Peyer's patch (tissue), 4 donors: ENCODE results near the gene CTPS2. TPM values are rescaled to one million over a fixed set of nuclear protein-coding genes. Genes with fewer than 3 reads are reported as not detected.
"Not testable (repeated sequence)": the region's sequence is repeated elsewhere in the genome, so short reads cannot be mapped to it uniquely, and the experiment has no call there.

Source experiments
- DNase-seq, 3 donors: peaks; one replicate each; pipeline ENCODE4 v3.0.0-alpha.2; 2017 to 2019
- H3K27ac ChIP-seq, 4 donors: fragments of 200-600 bp; sonication (generic); one replicate each; pipeline ENCODE4 v1.5.1; 2016 to 2019
- H3K27me3 ChIP-seq, 2 donors: fragments of 200-600 bp; sonication (generic); one replicate each; pipeline ENCODE4 v1.5.1; 2019
- H3K36me3 ChIP-seq, 3 donors: fragments of 200-600 bp; sonication (generic); one replicate each; pipeline ENCODE4 v1.5.1; 2016 to 2019
- H3K4me1 ChIP-seq, 4 donors: fragments of 200-600 bp; sonication (generic); one replicate each; pipeline ENCODE4 v1.5.1; 2016 to 2019
- H3K4me3 ChIP-seq, 4 donors: fragments of 200-600 bp; sonication (generic); 1 replicate in 3 of 4; 2 replicates in 1 of 4; pipeline ENCODE4 v1.5.1; 2016 to 2019; ENCODE audit warnings: mild to moderate bottlenecking in 1 of 4
- H3K9me3 ChIP-seq, 4 donors: fragments of 200-600 bp; sonication (generic); one replicate each; pipeline ENCODE4 v1.5.1; 2016 to 2019; ENCODE audit warnings: mild to moderate bottlenecking in 1 of 4
- POLR2A ChIP-seq, 2 donors: fragments of 450-650 bp; IDR thresholded peaks; one replicate each; pipeline ENCODE4 v1.5.1; 2017; ENCODE audit warnings: antibody characterized with exemption in 2 of 2, mild to moderate bottlenecking in 2 of 2, moderate library complexity in 2 of 2
- total RNA-seq, 4 donors: library from RNA; depleted of rRNA; stranded (reverse); fragments of >200 nt; gene quantifications; one replicate each; pipeline ENCODE4 v1.1.0, GENCODE V29; 2016
- TF ChIP-seq, protein P1 (sequence below), 6 experiments: fragments of 450-650 bp in 4 of 6; fragments of 200-600 bp in 2 of 6; sonication (generic) in 1 of 6; IDR thresholded peaks; one replicate each; pipeline ENCODE4 v1.5.1; 2017 to 2019; ENCODE audit warnings: antibody characterized with exemption in 6 of 6, mild to moderate bottlenecking in 3 of 6, moderate library complexity in 1 of 6

The CTPS2 gene, protein sequence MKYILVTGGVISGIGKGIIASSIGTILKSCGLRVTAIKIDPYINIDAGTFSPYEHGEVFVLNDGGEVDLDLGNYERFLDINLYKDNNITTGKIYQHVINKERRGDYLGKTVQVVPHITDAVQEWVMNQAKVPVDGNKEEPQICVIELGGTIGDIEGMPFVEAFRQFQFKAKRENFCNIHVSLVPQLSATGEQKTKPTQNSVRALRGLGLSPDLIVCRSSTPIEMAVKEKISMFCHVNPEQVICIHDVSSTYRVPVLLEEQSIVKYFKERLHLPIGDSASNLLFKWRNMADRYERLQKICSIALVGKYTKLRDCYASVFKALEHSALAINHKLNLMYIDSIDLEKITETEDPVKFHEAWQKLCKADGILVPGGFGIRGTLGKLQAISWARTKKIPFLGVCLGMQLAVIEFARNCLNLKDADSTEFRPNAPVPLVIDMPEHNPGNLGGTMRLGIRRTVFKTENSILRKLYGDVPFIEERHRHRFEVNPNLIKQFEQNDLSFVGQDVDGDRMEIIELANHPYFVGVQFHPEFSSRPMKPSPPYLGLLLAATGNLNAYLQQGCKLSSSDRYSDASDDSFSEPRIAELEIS
- total RNA-seq: 10 to 100 TPM; 16.5 to 35.1 (median 23.9) TPM

DNA sequence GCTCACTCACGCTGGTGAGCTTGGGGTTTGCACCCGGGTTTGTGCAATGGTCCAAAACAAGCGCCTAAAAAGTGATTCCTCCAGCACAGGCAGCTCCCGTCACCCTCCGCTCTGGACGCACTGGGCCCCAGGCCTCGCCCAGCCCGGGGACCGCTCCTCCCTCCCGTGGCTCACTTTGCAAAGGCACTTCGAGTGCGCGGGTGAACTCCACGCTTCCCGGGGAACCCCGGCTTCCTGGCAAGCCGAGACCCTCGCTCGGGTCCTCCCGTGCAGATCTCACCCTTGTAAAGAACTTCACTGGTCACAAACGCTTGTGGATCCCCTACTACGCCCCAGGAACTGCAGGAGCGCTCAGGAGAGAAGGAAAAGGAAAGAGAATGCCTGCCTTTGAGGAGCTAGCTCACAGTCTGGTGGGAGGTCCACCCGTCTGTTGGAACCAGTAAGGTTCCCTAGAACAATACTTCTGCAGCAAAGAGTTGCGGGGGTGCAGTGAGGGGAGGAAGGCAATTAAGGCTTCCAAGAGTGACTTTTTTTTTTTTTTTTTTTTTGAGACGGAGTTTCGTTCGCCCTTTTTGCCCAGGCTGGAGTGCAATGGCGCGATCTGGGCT is at the start of gene CTPS2:
CTPS2 (minus strand) TSS at position 122 of the 608 bp plus-strand sequence. CDS start 9,767 bp downstream, outside the sequence.
- H3K4me3 ChIP-seq: peak within 1 kb of the TSS; percentile 53 to 84 (median 64)
- peak; percentile 50 to 77 (median 73) for DNase-seq
- H3K27me3 ChIP-seq: no peaks in the 10 kb centered on the region
- TF ChIP-seq, protein P1, sequence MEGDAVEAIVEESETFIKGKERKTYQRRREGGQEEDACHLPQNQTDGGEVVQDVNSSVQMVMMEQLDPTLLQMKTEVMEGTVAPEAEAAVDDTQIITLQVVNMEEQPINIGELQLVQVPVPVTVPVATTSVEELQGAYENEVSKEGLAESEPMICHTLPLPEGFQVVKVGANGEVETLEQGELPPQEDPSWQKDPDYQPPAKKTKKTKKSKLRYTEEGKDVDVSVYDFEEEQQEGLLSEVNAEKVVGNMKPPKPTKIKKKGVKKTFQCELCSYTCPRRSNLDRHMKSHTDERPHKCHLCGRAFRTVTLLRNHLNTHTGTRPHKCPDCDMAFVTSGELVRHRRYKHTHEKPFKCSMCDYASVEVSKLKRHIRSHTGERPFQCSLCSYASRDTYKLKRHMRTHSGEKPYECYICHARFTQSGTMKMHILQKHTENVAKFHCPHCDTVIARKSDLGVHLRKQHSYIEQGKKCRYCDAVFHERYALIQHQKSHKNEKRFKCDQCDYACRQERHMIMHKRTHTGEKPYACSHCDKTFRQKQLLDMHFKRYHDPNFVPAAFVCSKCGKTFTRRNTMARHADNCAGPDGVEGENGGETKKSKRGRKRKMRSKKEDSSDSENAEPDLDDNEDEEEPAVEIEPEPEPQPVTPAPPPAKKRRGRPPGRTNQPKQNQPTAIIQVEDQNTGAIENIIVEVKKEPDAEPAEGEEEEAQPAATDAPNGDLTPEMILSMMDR (IDR thresholded peaks at IDR 0.05): peak in 2 of 6 experiments; percentile 8 to 11
- peak; percentile 24 to 51 for TF ChIP-seq POLR2A (IDR thresholded peaks at IDR 0.05)
- no peaks in the 10 kb centered on the region for H3K4me1 ChIP-seq
- no peaks in the 10 kb centered on the region for H3K36me3 ChIP-seq
- no peaks in the 10 kb centered on the region for H3K9me3 ChIP-seq
- H3K27ac ChIP-seq: peak within 1 kb of the TSS; percentile 74 to 86 (median 78)

DNA sequence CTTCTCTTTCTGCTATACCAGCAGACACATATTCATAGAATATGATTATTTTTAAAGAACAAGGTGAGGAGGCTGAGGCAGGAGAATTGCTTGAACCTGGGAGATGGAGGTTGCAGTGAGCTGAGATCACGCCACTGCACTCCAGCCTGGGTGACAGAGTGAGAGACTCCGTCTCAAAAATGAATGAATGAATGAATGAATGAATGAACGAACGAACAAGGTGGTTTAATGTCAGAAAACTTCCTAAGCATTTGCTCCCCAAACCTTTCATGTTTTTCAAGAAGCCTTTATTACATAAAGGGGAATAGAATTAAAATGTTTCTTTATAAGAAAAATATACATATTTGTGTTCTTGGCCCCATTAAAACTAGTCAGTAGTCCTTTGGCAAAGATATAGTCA is 49.0 kb upstream of the CTPS2 start:
- peaks cover 0 to 23% (median 0%) of the 10 kb centered on the region in 3 donors for H3K36me3 ChIP-seq
- not testable (repeated sequence) for H3K27me3 ChIP-seq, DNase-seq, H3K9me3 ChIP-seq, H3K27ac ChIP-seq, H3K4me1 ChIP-seq, H3K4me3 ChIP-seq

DNA sequence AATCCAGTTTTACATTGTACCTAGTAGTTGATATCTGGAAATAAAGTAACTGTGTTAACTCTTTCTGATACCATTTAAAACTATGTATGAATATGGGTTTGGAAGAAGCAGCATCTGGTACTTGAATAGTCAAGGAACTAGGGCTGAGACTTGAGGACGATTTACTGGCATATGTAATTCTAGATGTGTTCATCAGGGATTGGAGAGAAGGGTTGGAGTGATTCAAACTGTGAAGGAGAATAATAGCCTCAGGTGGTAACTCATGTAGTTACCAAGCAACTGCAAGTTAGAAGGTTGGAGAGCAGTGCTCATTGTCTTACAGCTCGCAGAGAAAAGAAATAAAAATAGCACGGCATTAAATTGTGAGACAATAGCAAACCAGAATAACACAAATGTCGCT is 44.3 kb upstream of the CTPS2 start:
- H3K36me3 ChIP-seq: peaks cover 0 to 27% (median 0%) of the 10 kb centered on the region in 3 donors
- no peak overlapping the region for H3K27ac ChIP-seq
- no peak overlapping the region for H3K4me3 ChIP-seq
- no peaks in the 10 kb centered on the region for H3K27me3 ChIP-seq
- no peaks in the 10 kb centered on the region for H3K4me1 ChIP-seq
- no peak for TF ChIP-seq POLR2A (IDR thresholded peaks at IDR 0.05)
- TF ChIP-seq, protein P1 (IDR thresholded peaks at IDR 0.05): no peak
- no peak for DNase-seq
- no peaks in the 10 kb centered on the region for H3K9me3 ChIP-seq

DNA sequence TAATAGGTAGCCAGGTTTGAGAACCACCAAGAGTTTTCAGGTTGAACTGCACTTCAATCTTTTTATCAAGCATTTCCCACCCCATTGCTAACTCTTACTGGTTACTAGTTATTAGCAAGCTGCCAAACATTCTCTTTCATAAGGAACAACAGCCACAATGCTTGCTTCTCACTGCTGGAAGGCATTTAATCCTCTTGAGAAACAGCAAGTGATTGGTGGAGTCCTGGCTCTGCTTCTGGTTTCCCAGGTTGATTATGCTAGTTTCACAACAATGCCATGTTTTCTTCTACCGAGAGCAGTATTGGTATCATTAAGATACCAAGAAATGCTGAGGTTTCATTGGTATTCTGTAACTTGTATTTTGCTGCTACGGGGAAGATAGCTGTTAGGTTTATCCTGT is 41.5 kb upstream of the CTPS2 start:
- TF ChIP-seq, protein P1 (IDR thresholded peaks at IDR 0.05): no peak
- TF ChIP-seq POLR2A (IDR thresholded peaks at IDR 0.05): no peak

DNA sequence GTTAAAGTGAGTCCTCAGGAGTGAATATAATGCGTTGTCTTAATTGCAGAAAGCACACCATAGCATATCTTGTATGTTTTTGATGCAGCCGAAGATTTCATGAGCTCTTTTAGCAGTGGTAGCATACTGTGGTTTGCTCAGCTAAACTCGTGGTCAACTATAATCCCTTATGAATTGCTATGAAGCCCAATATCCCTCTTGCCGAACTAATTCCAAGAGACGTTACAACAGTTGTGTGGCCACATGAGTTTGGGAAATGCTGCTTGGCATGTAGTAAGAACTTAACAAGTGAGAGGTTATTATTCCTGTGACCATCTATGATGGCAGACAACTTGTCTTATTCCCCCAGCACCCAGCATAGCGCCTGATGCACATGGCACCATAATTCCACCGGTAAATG is 37.7 kb upstream of the CTPS2 start:
- Histone ChIP-seq H3K9me3 (no peaks in the 10 kb centered on the region), H3K27me3 (no peaks in the 10 kb centered on the region), H3K36me3 (peaks cover 0 to 10% (median 0%) of the 10 kb centered on the region in 3 donors), H3K4me1 (no peaks in the 10 kb centered on the region), H3K4me3 (no peak overlapping the region), H3K27ac (no peak overlapping the region)
- TF ChIP-seq, protein P1 (IDR thresholded peaks at IDR 0.05): no peak
- no peak for TF ChIP-seq POLR2A (IDR thresholded peaks at IDR 0.05)
- DNase-seq: no peak

More for the DNA sequence above, 41.5 kb upstream of the CTPS2 start:
- H3K27me3 ChIP-seq: no peaks in the 10 kb centered on the region
- DNase-seq: no peak
- H3K4me3 ChIP-seq: no peak overlapping the region
- no peaks in the 10 kb centered on the region for H3K4me1 ChIP-seq
- H3K9me3 ChIP-seq: no peaks in the 10 kb centered on the region
- H3K27ac ChIP-seq: no peak overlapping the region
- peaks cover 0 to 23% (median 0%) of the 10 kb centered on the region in 3 donors for H3K36me3 ChIP-seq

DNA sequence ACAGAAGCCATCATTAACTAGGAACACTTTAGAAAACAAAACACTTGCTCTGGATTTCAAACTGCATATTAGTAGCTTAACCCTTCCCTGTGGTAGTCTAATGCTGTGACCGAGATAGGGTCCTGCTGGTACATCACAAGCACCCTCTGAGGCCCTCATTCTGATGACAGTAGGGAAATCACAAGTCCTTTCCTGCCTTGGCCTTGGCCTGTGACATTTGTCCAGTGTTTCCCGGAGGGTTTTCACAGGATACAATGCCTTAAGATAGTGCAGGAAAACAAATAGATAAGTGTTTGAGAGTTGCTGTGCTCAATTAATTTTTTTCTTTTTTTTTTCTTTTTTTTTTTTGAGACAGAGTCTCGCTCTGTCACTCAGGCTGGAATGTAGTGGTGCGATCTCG is 36.0 kb upstream of the CTPS2 start:
- no peaks in the 10 kb centered on the region for H3K4me1 ChIP-seq
- no peaks in the 10 kb centered on the region for H3K27me3 ChIP-seq
- no peak overlapping the region for H3K4me3 ChIP-seq
- H3K9me3 ChIP-seq: no peaks in the 10 kb centered on the region
- TF ChIP-seq, protein P1 (IDR thresholded peaks at IDR 0.05): no peak
- no peak for TF ChIP-seq POLR2A (IDR thresholded peaks at IDR 0.05)
- peaks cover 0 to 27% (median 0%) of the 10 kb centered on the region in 3 donors for H3K36me3 ChIP-seq
- no peak overlapping the region for H3K27ac ChIP-seq
- no peak for DNase-seq
